Peyer's patch (tissue), 4 donors: ENCODE results near the gene PM20D1.

Experiments used
- CTCF ChIP-seq, 6 experiments: fragments of 450-650 bp in 4 of 6; fragments of 200-600 bp in 2 of 6; sonication (generic) in 1 of 6; IDR thresholded peaks; one replicate each; pipeline ENCODE4 v1.5.1; 2017 to 2019; ENCODE audit warnings: antibody characterized with exemption in 6 of 6, mild to moderate bottlenecking in 3 of 6, moderate library complexity in 1 of 6
- POLR2A ChIP-seq, 2 donors: fragments of 450-650 bp; IDR thresholded peaks; one replicate each; pipeline ENCODE4 v1.5.1; 2017; ENCODE audit warnings: antibody characterized with exemption in 2 of 2, mild to moderate bottlenecking in 2 of 2, moderate library complexity in 2 of 2

DNA sequence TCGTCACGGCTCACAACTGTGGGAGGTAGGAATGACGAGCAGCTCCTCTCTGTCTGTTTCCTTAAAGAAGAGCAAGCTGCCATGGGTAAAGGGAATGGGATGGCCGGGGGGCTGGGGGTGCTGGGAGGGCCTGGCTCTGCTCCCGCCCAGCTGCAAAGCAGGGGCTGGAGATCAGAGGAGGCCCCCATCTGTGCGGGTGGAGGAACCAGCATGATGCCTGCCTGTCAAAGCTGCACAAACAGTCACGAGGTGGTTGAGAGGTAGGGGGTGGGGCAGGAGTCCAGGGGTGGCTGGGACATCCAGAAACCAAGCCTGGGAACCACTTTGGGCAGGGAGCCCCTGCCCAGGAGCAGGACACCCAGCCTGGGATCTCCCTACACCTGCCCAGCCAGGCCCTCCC, 49.5 kb downstream of the PM20D1 start:
- TF ChIP-seq CTCF (IDR thresholded peaks at IDR 0.05), result no peak
- no peak for TF ChIP-seq POLR2A (IDR thresholded peaks at IDR 0.05)
